SK-N-MC (cell line): Measurements from ENCODE around the gene TOMM20L.

ENCODE experiments used
- DNase-seq: peaks from one replicate; pipeline ENCODE4 v3.0.0-alpha.2; 2011; ENCODE audit warnings: low read depth, low spot score
- H3K27ac ChIP-seq: fragments of 200-600 bp; sonication (generic); 2 replicates; pipeline ENCODE4 v1.5.1; 2016; ENCODE audit warnings: mixed run types
- H3K36me3 ChIP-seq: fragments of 200-600 bp; sonication (generic); 2 replicates; pipeline ENCODE4 v1.6.1; 2017; ENCODE audit warnings: antibody characterized with exemption, low read length, mixed read lengths; ENCODE audit not compliant: insufficient read depth
- H3K4me3 ChIP-seq: fragments of 200-600 bp; sonication (generic); 2 replicates; pipeline ENCODE4 v1.5.1; 2016
- H3K9ac ChIP-seq: fragments of 200-600 bp; sonication (generic); 2 replicates; pipeline ENCODE4 v1.8.0; 2017; ENCODE audit warnings: mixed run types, mixed read lengths; ENCODE audit not compliant: insufficient read length
- H3K9me3 ChIP-seq: fragments of 200-600 bp; sonication (generic); 2 replicates; pipeline ENCODE4 v1.6.1; 2017; ENCODE audit warnings: low read depth, mild to moderate bottlenecking, antibody characterized with exemption, low read length, moderate library complexity, mixed read lengths
- EZH2 ChIP-seq: fragments of 200-600 bp; sonication (generic); IDR thresholded peaks from one replicate; pipeline ENCODE4 v1.6.1; 2017; ENCODE audit warnings: antibody characterized with exemption
- FOXP2 ChIP-seq: optimal IDR thresholded peaks from 2 replicates; pipeline ENCODE3; 2011; ENCODE audit warnings: mild to moderate bottlenecking, moderate library complexity; ENCODE audit not compliant: insufficient read depth; ENCODE audit errors: extremely low read length, control extremely low read depth
- POLR2AphosphoS5 ChIP-seq: IDR thresholded peaks from 2 replicates; pipeline ENCODE4 v1.6.1; 2012; ENCODE audit warnings: mild to moderate bottlenecking, low read depth, low read length, borderline replicate concordance

The TOMM20L gene

DNA sequence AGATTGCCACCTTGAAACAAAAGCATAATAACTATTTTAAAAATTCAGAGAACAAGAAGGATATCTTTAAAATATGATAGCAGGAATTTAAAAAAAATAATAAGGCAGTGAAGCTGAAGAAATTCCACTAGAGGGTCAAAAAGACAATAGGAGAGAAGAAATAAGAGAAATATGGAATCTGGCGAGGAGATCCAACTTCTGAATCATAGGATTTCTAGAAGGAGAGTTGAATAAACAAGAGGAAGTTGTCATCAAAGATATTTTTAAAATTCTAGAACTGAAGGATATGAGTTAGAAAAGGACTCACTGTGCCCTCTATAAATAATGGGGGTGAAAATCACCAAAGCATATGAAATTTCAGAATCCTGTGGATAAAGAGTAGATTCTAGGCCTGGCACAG is 26.8 kb upstream of the TOMM20L start:
- Histone ChIP-seq H3K4me3 (no peak overlapping the region), H3K36me3 (peaks cover 35% of the 10 kb centered on the region), H3K9ac (no peak overlapping the region), H3K27ac (no peak overlapping the region), H3K9me3 (no peaks in the 10 kb centered on the region)
- no peak for DNase-seq
- TF ChIP-seq FOXP2, result no peak
- no peak for TF ChIP-seq POLR2AphosphoS5
- TF ChIP-seq EZH2, result no peak

DNA sequence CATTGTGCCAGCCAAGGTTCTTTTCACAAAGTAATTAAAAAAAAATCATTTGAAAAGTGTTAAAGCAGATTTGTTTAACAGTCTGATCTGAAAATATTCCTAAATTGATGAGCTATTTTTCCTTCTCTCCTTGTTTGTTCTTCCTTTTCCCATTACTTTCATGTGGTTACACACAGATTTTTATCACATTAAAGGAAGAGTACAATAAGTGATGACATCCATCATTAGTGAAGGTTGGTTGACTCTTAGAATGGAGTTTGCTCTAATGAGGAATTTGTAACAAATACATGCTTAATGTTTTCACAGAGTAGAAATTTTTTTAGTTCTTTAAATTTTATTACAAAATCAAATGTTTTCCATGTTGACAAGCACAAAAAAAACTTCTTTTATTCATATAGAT is 18.9 kb upstream of the TOMM20L start:
- Histone ChIP-seq H3K27ac (no peak overlapping the region), H3K9me3 (no peaks in the 10 kb centered on the region), H3K4me3 (no peak overlapping the region), H3K36me3 (peaks cover 28% of the 10 kb centered on the region), H3K9ac (no peak overlapping the region)
- TF ChIP-seq FOXP2 (no peak), EZH2 (no peak)
- no peak for DNase-seq

GRCh38 chr14:58390830-58391229 is 4.9 kb upstream of the TOMM20L start:
- TF ChIP-seq EZH2 (no peak), FOXP2 (no peak), POLR2AphosphoS5 (no peak)
- Histone ChIP-seq H3K36me3 (no peaks in the 10 kb centered on the region), H3K4me3 (no peak overlapping the region), H3K27ac (no peak overlapping the region), H3K9me3 (no peaks in the 10 kb centered on the region), H3K9ac (no peak overlapping the region)
- no peak for DNase-seq

DNA sequence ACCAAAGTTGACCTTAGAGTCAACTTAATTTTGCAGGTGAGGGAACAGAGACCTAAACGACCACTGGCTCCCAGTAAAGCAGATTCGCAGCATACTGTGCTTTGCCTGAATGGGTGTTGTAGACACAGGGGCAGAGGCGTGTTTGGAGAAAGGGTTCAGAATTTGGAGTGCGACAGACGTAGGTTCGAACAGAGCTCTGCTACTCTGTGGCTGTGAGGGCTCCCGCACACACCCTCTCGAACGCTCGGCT is 243 bp upstream of the TOMM20L start:
- Histone ChIP-seq H3K27ac (no peak overlapping the region), H3K4me3 (no peak overlapping the region)

DNA sequence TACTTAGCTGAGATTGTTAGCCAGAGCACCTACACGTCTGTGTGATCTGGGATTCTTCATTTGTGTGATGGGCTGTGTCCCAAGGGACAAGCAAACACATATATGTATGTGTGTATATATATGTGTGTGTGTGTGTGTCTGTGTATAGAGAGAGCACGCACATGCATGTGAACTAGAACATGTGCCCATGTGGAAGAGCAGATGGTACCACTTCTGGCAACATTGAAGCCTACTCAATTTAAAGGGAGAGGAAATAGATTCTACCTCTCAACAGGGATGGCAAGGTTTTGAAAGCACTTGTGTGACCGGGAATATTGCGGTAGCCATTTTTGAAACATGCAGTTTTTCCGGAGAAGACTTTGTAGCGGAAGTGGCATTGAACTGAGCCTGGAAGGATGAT is 1.4 kb downstream of the TOMM20L start:
- Histone ChIP-seq H3K9me3 (no peaks in the 10 kb centered on the region), H3K4me3 (no peak overlapping the region), H3K27ac (no peak overlapping the region), H3K36me3 (no peaks in the 10 kb centered on the region), H3K9ac (no peak overlapping the region)
- no peak for DNase-seq
- TF ChIP-seq FOXP2 (no peak), EZH2 (no peak), POLR2AphosphoS5 (no peak)

More for the DNA sequence above, 243 bp upstream of the TOMM20L start:
- no peak for DNase-seq
- Histone ChIP-seq H3K9me3 (no peaks in the 10 kb centered on the region), H3K36me3 (no peaks in the 10 kb centered on the region), H3K9ac (no peak overlapping the region)
- TF ChIP-seq POLR2AphosphoS5 (no peak), EZH2 (no peak), FOXP2 (no peak)

- TF ChIP-seq POLR2AphosphoS5 (no peak), FOXP2 (no peak), EZH2 (no peak)
- no peak overlapping the region for H3K27ac ChIP-seq
- H3K9me3 ChIP-seq, result no peaks in the 10 kb centered on the region
- H3K9ac ChIP-seq, result no peak overlapping the region
- no peaks in the 10 kb centered on the region for H3K36me3 ChIP-seq
- no peak for DNase-seq
- no peak overlapping the region for H3K4me3 ChIP-seq
These were observed 2.8 kb downstream of the TOMM20L start for GRCh38 chr14:58398495-58398894.

DNA sequence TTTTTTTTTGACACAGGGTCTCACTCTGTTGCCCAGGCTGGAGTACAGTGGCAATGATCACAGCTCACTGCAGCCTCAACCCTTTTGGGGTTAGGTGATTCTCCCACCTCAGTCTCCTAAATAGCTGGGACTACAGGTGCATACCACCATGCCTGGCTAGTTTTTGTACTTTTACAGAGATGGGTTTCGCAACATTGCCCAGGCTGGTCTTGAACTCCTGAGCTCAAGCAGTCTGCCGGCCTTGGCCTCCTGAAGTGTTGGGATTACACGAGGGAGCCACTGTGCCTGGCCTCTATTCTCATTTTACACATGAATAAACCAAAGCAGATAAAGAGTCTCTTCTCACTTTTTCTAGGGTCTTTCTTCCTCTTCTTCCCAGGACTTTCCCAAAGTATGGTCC is 3.2 kb downstream of the TOMM20L start:
- no peaks in the 10 kb centered on the region for H3K36me3 ChIP-seq
- H3K27ac ChIP-seq, result no peak overlapping the region
- no peak overlapping the region for H3K4me3 ChIP-seq
- H3K9ac ChIP-seq, result no peak overlapping the region
- DNase-seq, result no peak
- H3K9me3 ChIP-seq, result no peaks in the 10 kb centered on the region
- no peak for TF ChIP-seq POLR2AphosphoS5
- no peak for TF ChIP-seq EZH2
- TF ChIP-seq FOXP2, result no peak

- TF ChIP-seq FOXP2, result no peak
- no peak for TF ChIP-seq EZH2
- TF ChIP-seq POLR2AphosphoS5, result no peak
- Histone ChIP-seq H3K9ac (no peak overlapping the region), H3K36me3 (peaks cover 7% of the 10 kb centered on the region; the same call in 1 of the 2 replicates), H3K4me3 (no peak overlapping the region), H3K9me3 (no peaks in the 10 kb centered on the region), H3K27ac (no peak overlapping the region)
- no peak for DNase-seq
These were observed 5.9 kb downstream of the TOMM20L start for GRCh38 chr14:58401587-58401986.

GRCh38 chr14:58408681-58409215 is 13.0 kb downstream of the TOMM20L start:
- no peak overlapping the region for H3K4me3 ChIP-seq
- no peak overlapping the region for H3K9ac ChIP-seq
- H3K36me3 ChIP-seq, result peaks cover 63% of the 10 kb centered on the region
- DNase-seq, result no peak
- H3K9me3 ChIP-seq, result no peaks in the 10 kb centered on the region
- no peak overlapping the region for H3K27ac ChIP-seq
- TF ChIP-seq FOXP2, result no peak
- no peak for TF ChIP-seq EZH2
- TF ChIP-seq POLR2AphosphoS5, result no peak

GRCh38 chr14:58414845-58415244 is 19.1 kb downstream of the TOMM20L start:
- H3K27ac ChIP-seq, result no peak overlapping the region
- H3K36me3 ChIP-seq, result peaks cover 83% of the 10 kb centered on the region
- no peak for TF ChIP-seq EZH2
- TF ChIP-seq FOXP2, result no peak
- TF ChIP-seq POLR2AphosphoS5, result no peak
- no peak overlapping the region for H3K4me3 ChIP-seq
- no peak overlapping the region for H3K9ac ChIP-seq
- DNase-seq, result no peak
- H3K9me3 ChIP-seq, result peaks cover 7% of the 10 kb centered on the region; the same call in 1 of the 2 replicates
